ENCODE measurements around the gene TRERF1.

- TF ChIP-seq CTCF (IDR thresholded peaks at IDR 0.05) (no peak), POLR2A (IDR thresholded peaks at IDR 0.05) (no peak)
These were observed 49.5 kb downstream of the TRERF1 start for GRCh38 chr6:42402184-42402583.

Data from prostate gland (tissue), 2 donors.